ENCODE measurements around the gene LHB. TPM values are rescaled to one million over a fixed set of nuclear protein-coding genes. Genes with fewer than 3 reads are reported as not detected.

LHB gene
- total RNA-seq, 1 donor from 2014 or later, result not detected

DNA sequence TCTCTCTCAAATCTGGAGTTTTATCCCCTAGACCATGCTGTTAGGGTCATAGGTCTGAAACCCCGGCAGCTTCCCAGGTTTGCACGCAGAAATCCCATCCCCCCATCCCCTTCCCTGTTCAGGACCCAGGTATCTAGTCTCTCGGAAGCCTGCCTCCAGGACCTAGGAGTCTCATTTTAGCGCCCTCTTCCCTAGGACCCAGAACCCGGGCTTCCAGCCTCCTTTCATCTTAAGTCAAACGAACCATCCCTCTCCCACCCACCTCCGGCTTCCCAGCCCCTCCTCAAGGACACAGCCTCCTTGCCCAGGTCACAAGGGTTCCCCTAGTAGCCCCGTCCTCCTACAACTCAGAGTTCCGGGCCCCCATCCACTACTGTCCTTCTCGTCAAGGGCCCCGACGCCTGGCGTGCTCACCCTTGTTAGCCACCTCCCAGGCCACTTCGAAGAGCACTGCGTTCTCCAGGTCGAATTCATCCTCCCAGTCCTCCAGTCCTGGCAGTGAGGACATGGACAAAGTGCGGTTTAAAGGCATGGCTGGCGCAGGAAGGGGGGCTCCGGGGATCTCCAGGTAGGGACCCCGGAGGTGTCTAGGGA lies 24.2 kb downstream of the LHB start:
- H3K4me1 Mint-ChIP-seq (ENCODE audit: low read depth), result peaks cover 28% of the 10 kb centered on the region
- intact Hi-C loops (cut with micrococcal nuclease), result loop anchor here (1.0 to 10.0 kb wide), 2 partner anchors 27 to 152 kb away; partner anchors contain the start of gene FTL
- H3K9me3 Mint-ChIP-seq, result no peaks in the 10 kb centered on the region
- H3K27me3 Mint-ChIP-seq (ENCODE audit: low read depth), result no peaks in the 10 kb centered on the region
- peak overlapping the region; percentile 98 for H3K27ac Mint-ChIP-seq
- H3K36me3 Mint-ChIP-seq (ENCODE audit: low read depth), result peaks cover 38% of the 10 kb centered on the region
- H3K4me3 Mint-ChIP-seq (ENCODE audit: low read depth), result peak overlapping the region; percentile 94
- no peak for DNase-seq (ENCODE audit: low spot score)

DNA sequence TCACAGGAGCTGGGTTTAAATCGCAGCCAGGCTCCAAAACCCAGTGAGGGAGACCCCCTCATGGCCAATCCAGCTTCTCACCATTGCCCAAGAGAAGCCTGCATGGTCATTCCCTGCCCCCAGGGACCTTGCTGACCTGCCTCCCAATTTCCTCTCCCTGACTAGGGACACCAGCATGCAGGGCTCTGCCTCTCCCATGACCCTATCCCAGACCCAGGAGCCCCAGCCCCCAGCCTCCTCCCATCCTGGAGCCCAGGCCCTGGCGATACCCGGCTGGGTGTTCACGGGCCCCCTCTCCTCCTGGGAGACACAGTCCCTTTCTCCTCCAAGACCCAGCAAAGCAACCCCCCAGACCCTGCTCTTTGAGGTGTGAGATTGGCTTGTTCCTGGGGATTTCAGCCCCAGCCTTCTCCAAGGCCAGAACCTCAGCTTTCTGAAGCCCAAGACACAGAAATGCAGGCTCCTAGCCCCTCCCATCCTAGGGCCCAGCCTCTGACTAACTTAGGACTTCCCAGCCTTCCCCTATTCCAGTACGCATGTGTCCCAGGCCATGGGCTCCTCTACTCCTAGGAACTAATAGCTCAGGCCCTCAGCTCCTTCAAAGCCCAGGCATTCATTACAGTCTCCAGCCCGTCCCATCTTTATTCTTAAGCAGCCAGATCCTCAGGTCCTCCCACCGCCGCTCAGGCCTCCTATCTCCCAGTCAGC lies 24.9 kb downstream of the LHB start:
- peaks cover 29% of the 10 kb centered on the region for H3K4me1 Mint-ChIP-seq (ENCODE audit: low read depth)
- DNase-seq (ENCODE audit: low spot score), result no peak
- no peaks in the 10 kb centered on the region for H3K9me3 Mint-ChIP-seq
- intact Hi-C loops (cut with micrococcal nuclease), result loop anchor here (10.0 kb wide), 1 partner anchor 153 kb away; no protein-coding TSS in a partner anchor
- peaks cover 44% of the 10 kb centered on the region for H3K36me3 Mint-ChIP-seq (ENCODE audit: low read depth)
- peak overlapping the region; percentile 94 for H3K4me3 Mint-ChIP-seq (ENCODE audit: low read depth)
- H3K27ac Mint-ChIP-seq, result peak overlapping the region; percentile 98
- H3K27me3 Mint-ChIP-seq (ENCODE audit: low read depth), result no peaks in the 10 kb centered on the region

- peaks cover 45% of the 10 kb centered on the region for H3K36me3 Mint-ChIP-seq (ENCODE audit: low read depth)
- no peaks in the 10 kb centered on the region for H3K9me3 Mint-ChIP-seq
- H3K27ac Mint-ChIP-seq, result no peak overlapping the region
- intact Hi-C loops (cut with micrococcal nuclease), result loop anchor here (10.0 kb wide), 1 partner anchor 154 kb away; no protein-coding TSS in a partner anchor
- H3K4me1 Mint-ChIP-seq (ENCODE audit: low read depth), result peaks cover 29% of the 10 kb centered on the region
- H3K4me3 Mint-ChIP-seq (ENCODE audit: low read depth), result no peak overlapping the region
- H3K27me3 Mint-ChIP-seq (ENCODE audit: low read depth), result no peaks in the 10 kb centered on the region
- DNase-seq (ENCODE audit: low spot score), result no peak
Measured at GRCh38 chr19:48991011-48991609, 25.8 kb downstream of the LHB start.

- peak overlapping the region; percentile 9 for H3K27ac Mint-ChIP-seq
- peaks cover 49% of the 10 kb centered on the region for H3K36me3 Mint-ChIP-seq (ENCODE audit: low read depth)
- H3K27me3 Mint-ChIP-seq (ENCODE audit: low read depth), result no peaks in the 10 kb centered on the region
- H3K4me3 Mint-ChIP-seq (ENCODE audit: low read depth), result no peak overlapping the region
- intact Hi-C loops (cut with micrococcal nuclease), result loop anchor here (10.0 kb wide), 1 partner anchor 154 kb away; no protein-coding TSS in a partner anchor
- H3K9me3 Mint-ChIP-seq, result no peaks in the 10 kb centered on the region
- peaks cover 29% of the 10 kb centered on the region for H3K4me1 Mint-ChIP-seq (ENCODE audit: low read depth)
- no peak for DNase-seq (ENCODE audit: low spot score)
Measured at GRCh38 chr19:48990400-48990799, 26.5 kb downstream of the LHB start.

DNA sequence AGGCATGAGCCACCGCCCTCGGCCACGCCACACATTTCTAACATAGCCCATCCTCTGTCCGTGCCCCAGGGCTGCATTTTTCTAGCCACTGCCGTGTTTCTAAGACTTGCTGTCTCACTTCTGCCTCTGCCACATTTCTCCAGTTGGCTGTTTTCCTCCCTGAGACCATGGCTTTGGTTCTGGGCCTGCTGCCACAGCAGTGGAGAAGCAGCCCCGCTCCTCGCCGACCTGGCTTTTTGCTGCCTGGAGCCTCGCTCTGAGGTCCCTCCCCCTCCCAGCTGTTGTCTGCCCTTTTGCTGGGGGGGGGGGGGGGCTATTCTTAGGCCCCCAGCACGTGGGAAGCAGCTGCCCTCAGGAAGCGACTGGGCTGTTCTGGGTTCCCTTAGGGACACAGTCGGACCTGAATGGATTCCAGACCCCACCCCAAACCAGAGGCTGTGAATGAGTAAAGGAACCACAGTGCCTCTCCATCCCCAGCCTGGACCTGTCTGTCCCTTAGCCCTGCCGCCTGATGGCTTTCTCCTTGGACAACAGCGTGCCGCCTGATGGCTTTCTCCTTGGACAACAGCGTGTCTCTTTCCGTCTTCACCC lies 27.1 kb downstream of the LHB start:
- no peak for DNase-seq (ENCODE audit: low spot score)
- H3K27ac Mint-ChIP-seq, result peak overlapping the region; percentile 9

GRCh38 chr19:48988860-48989259 lies 28.0 kb downstream of the LHB start:
- H3K9me3 Mint-ChIP-seq, result no peaks in the 10 kb centered on the region
- H3K4me3 Mint-ChIP-seq (ENCODE audit: low read depth), result no peak overlapping the region
- H3K36me3 Mint-ChIP-seq (ENCODE audit: low read depth), result peaks cover 47% of the 10 kb centered on the region
- intact Hi-C loops (cut with micrococcal nuclease), result no loop called here
- H3K27me3 Mint-ChIP-seq (ENCODE audit: low read depth), result no peaks in the 10 kb centered on the region
- no peak for DNase-seq (ENCODE audit: low spot score)
- no peak overlapping the region for H3K27ac Mint-ChIP-seq
- peaks cover 19% of the 10 kb centered on the region for H3K4me1 Mint-ChIP-seq (ENCODE audit: low read depth)

More for the DNA sequence above, 27.1 kb downstream of the LHB start:
- Mint-ChIP-seq H3K4me3 (ENCODE audit: low read depth) (no peak overlapping the region), H3K9me3 (no peaks in the 10 kb centered on the region), H3K4me1 (ENCODE audit: low read depth) (peaks cover 23% of the 10 kb centered on the region), H3K27me3 (ENCODE audit: low read depth) (no peaks in the 10 kb centered on the region), H3K36me3 (ENCODE audit: low read depth) (peaks cover 48% of the 10 kb centered on the region)
- intact Hi-C loops (cut with micrococcal nuclease), result loop anchor here (10.0 kb wide), 1 partner anchor 155 kb away; no protein-coding TSS in a partner anchor

GRCh38 chr19:48988286-48988685 lies 28.6 kb downstream of the LHB start:
- no peaks in the 10 kb centered on the region for H3K27me3 Mint-ChIP-seq (ENCODE audit: low read depth)
- no peaks in the 10 kb centered on the region for H3K9me3 Mint-ChIP-seq
- intact Hi-C loops (cut with micrococcal nuclease), result no loop called here
- H3K4me1 Mint-ChIP-seq (ENCODE audit: low read depth), result peaks cover 16% of the 10 kb centered on the region
- H3K27ac Mint-ChIP-seq, result no peak overlapping the region
- no peak for DNase-seq (ENCODE audit: low spot score)
- peaks cover 47% of the 10 kb centered on the region for H3K36me3 Mint-ChIP-seq (ENCODE audit: low read depth)
- no peak overlapping the region for H3K4me3 Mint-ChIP-seq (ENCODE audit: low read depth)

- Mint-ChIP-seq H3K27me3 (ENCODE audit: low read depth) (no peaks in the 10 kb centered on the region), H3K4me1 (ENCODE audit: low read depth) (peaks cover 15% of the 10 kb centered on the region), H3K36me3 (ENCODE audit: low read depth) (peaks cover 54% of the 10 kb centered on the region), H3K27ac (peak overlapping the region; percentile 54), H3K9me3 (no peaks in the 10 kb centered on the region), H3K4me3 (ENCODE audit: low read depth) (no peak overlapping the region)
- intact Hi-C loops (cut with micrococcal nuclease), result no loop called here
- DNase-seq (ENCODE audit: low spot score), result no peak
Measured at GRCh38 chr19:48987323-48987722, 29.6 kb downstream of the LHB start.

- Mint-ChIP-seq H3K27me3 (ENCODE audit: low read depth) (no peaks in the 10 kb centered on the region), H3K4me3 (ENCODE audit: low read depth) (no peak overlapping the region), H3K9me3 (no peaks in the 10 kb centered on the region), H3K4me1 (ENCODE audit: low read depth) (peaks cover 9% of the 10 kb centered on the region), H3K27ac (no peak overlapping the region), H3K36me3 (ENCODE audit: low read depth) (peaks cover 60% of the 10 kb centered on the region)
- intact Hi-C loops (cut with micrococcal nuclease), result no loop called here
- DNase-seq (ENCODE audit: low spot score), result no peak
Measured at GRCh38 chr19:48986211-48986610, 30.7 kb downstream of the LHB start.

GRCh38 chr19:48985711-48986110 lies 31.2 kb downstream of the LHB start:
- Mint-ChIP-seq H3K27ac (no peak overlapping the region), H3K9me3 (no peaks in the 10 kb centered on the region), H3K36me3 (ENCODE audit: low read depth) (peaks cover 55% of the 10 kb centered on the region), H3K27me3 (ENCODE audit: low read depth) (no peaks in the 10 kb centered on the region), H3K4me3 (ENCODE audit: low read depth) (no peak overlapping the region), H3K4me1 (ENCODE audit: low read depth) (peaks cover 6% of the 10 kb centered on the region)
- intact Hi-C loops (cut with micrococcal nuclease), result no loop called here
- DNase-seq (ENCODE audit: low spot score), result no peak

DNA sequence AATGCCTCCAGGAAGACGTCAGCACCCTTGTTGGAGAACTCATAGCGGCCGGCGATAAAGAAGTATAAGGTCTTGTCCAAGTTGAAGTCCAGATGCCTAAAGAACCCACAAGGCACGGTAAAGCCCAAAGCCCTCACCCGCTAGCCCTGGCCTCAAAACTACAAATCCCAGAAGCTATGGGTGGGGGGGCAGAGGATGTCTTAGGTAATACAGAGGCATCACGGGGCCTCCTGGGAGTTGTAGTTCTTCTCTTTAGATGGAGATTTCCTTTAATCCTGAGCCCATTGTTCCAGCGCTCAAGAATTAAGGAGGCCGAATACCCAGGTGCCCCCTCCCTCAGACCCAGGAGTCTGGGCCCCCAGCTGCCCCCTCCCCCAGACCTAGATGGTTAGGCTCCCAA lies 34.6 kb downstream of the LHB start:
- no peaks in the 10 kb centered on the region for H3K9me3 Mint-ChIP-seq
- peaks cover 8% of the 10 kb centered on the region for H3K4me1 Mint-ChIP-seq (ENCODE audit: low read depth)
- no peak for DNase-seq (ENCODE audit: low spot score)
- peaks cover 53% of the 10 kb centered on the region for H3K36me3 Mint-ChIP-seq (ENCODE audit: low read depth)
- intact Hi-C loops (cut with micrococcal nuclease), result no loop called here
- H3K27ac Mint-ChIP-seq, result no peak overlapping the region
- no peaks in the 10 kb centered on the region for H3K27me3 Mint-ChIP-seq (ENCODE audit: low read depth)
- no peak overlapping the region for H3K4me3 Mint-ChIP-seq (ENCODE audit: low read depth)

GRCh38 chr19:48977061-48977460 lies 39.8 kb downstream of the LHB start:
- intact Hi-C loops (cut with micrococcal nuclease), result no loop called here
- Mint-ChIP-seq H3K27ac (no peak overlapping the region), H3K4me3 (ENCODE audit: low read depth) (no peak overlapping the region), H3K9me3 (no peaks in the 10 kb centered on the region), H3K36me3 (ENCODE audit: low read depth) (peaks cover 46% of the 10 kb centered on the region), H3K4me1 (ENCODE audit: low read depth) (peaks cover 8% of the 10 kb centered on the region), H3K27me3 (ENCODE audit: low read depth) (no peaks in the 10 kb centered on the region)
- DNase-seq (ENCODE audit: low spot score), result no peak
